Measurements from ENCODE around the gene BDKRB2.

Gene BDKRB2

DNA sequence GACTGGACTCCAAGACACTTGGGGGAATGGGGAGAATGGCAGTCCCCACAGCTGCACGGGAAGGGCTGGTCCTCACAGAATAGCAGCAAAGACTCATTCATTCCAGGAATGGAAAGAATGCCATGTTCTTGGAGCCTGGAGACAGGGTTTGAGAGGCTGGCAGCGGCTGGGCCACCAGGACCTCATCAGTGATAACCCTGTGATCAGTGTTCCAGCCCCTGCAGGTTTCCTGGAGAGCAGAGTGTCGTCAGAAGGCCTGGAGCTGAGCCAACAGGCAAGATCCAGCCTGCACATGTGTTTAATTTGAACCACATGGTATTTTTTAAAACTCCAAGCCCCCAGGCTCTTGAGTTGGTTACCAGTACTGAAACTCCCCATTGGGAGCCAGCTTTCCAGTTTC, 62.7 kb downstream of the BDKRB2 start:
- Histone ChIP-seq H3K27me3 (ENCODE audit: low read depth, low read length) (no peaks in the 10 kb centered on the region), H3K9me3 (ENCODE audit: insufficient read depth, low read length) (no peaks in the 10 kb centered on the region), H3K36me3 (replicated peaks; ENCODE audit: low read depth, low read length) (no peaks in the 10 kb centered on the region), H3K4me3 (ENCODE audit: low read length) (no peak overlapping the region), H3K4me2 (ENCODE audit: low read length) (no peak overlapping the region), H2AFZ (ENCODE audit: low read depth, low read length) (no peak overlapping the region), H3K4me1 (ENCODE audit: low read length) (no peaks in the 10 kb centered on the region), H4K20me1 (ENCODE audit: insufficient read depth, low read length) (no peaks in the 10 kb centered on the region), H3K27ac (ENCODE audit: low read length) (no peak overlapping the region), H3K9ac (ENCODE audit: low read length) (no peak overlapping the region), H3K79me2 (ENCODE audit: low read length) (no peaks in the 10 kb centered on the region)
- no peak for TF ChIP-seq EZH2phosphoT487 (IDR thresholded peaks at IDR 0.05; ENCODE audit: low read depth)
- TF ChIP-seq, protein P1, sequence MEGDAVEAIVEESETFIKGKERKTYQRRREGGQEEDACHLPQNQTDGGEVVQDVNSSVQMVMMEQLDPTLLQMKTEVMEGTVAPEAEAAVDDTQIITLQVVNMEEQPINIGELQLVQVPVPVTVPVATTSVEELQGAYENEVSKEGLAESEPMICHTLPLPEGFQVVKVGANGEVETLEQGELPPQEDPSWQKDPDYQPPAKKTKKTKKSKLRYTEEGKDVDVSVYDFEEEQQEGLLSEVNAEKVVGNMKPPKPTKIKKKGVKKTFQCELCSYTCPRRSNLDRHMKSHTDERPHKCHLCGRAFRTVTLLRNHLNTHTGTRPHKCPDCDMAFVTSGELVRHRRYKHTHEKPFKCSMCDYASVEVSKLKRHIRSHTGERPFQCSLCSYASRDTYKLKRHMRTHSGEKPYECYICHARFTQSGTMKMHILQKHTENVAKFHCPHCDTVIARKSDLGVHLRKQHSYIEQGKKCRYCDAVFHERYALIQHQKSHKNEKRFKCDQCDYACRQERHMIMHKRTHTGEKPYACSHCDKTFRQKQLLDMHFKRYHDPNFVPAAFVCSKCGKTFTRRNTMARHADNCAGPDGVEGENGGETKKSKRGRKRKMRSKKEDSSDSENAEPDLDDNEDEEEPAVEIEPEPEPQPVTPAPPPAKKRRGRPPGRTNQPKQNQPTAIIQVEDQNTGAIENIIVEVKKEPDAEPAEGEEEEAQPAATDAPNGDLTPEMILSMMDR (IDR thresholded peaks at IDR 0.05; ENCODE audit: low read depth, low read length) = no peak

DNA sequence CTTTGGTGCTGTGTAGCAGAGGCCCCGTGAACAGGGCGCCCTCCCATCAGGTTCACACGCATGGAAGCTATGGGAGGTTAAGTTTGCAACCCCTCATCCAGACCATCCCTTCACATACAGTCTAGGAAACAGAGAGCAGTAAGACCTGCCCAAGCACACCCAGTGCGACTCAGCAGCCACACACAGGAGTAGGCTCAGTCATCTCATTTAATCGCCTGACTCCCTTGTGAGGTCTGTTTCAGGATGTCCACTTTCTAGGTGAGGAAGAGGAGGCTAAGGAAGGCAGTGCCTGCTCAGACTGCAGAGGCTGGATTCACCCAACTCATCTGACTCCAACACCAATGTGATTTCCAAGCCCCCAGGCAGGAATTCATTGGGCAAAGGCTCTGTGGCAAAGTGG, 63.3 kb downstream of the BDKRB2 start:
- H3K4me3 ChIP-seq (ENCODE audit: low read length) = no peak overlapping the region
- no peaks in the 10 kb centered on the region for H3K9me3 ChIP-seq (ENCODE audit: insufficient read depth, low read length)
- no peak overlapping the region for H3K9ac ChIP-seq (ENCODE audit: low read length)
- H3K4me2 ChIP-seq (ENCODE audit: low read length) = no peak overlapping the region
- no peak overlapping the region for H2AFZ ChIP-seq (ENCODE audit: low read depth, low read length)
- no peaks in the 10 kb centered on the region for H3K4me1 ChIP-seq (ENCODE audit: low read length)
- no peak for TF ChIP-seq EZH2phosphoT487 (IDR thresholded peaks at IDR 0.05; ENCODE audit: low read depth)
- TF ChIP-seq, protein P1 (IDR thresholded peaks at IDR 0.05; ENCODE audit: low read depth, low read length) = no peak
- no peaks in the 10 kb centered on the region for H4K20me1 ChIP-seq (ENCODE audit: insufficient read depth, low read length)
- H3K36me3 ChIP-seq (replicated peaks; ENCODE audit: low read depth, low read length) = no peaks in the 10 kb centered on the region
- no peak overlapping the region for H3K27ac ChIP-seq (ENCODE audit: low read length)
- no peaks in the 10 kb centered on the region for H3K27me3 ChIP-seq (ENCODE audit: low read depth, low read length)
- no peaks in the 10 kb centered on the region for H3K79me2 ChIP-seq (ENCODE audit: low read length)

DNA sequence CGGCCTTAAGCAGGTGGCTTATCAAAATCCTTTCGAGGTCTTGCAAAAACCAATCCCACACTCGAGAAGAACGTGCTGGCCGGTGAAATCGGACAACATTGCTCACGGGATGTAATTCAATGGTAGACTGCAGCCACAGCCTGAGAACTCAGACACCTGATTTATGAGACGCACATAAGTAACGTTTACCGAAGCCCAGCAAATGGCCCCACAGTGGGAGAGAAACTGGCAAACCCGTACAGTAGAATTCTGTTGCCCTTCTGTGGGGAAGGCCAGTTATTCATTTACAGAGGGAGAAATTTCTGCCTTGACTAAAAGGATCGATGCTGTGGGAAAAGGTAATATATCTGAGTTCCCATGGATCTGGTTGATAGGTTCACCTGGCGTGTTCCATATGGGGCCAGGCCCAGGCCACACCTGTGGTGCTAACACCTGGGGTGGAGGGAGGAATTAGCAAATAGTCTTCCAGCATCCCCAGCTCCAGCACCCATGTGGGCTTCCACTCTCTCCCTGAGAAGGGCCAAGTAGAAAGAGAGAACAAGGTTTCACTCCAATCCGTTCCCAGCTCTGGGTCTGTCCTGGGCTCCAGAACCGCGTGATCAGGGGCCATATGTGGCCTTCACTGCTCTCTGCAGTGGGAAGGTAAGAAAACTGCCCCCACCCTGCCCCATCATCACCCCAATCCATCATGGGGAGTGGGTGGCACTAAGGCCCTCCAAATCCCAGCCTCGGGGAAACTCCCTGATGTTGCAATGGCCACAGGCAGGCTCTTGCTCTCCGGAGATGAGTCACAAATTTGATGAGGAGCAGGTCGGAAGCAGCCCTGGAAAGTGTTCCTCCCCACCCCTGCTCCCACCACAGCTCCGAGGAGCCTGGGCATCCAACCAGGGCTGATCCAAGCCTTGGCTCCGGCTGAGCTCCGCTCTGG, 64.1 kb downstream of the BDKRB2 start:
- Histone ChIP-seq H2AFZ (ENCODE audit: low read depth, low read length) (no peak overlapping the region), H3K27ac (ENCODE audit: low read length) (no peak overlapping the region), H3K4me3 (ENCODE audit: low read length) (no peak overlapping the region), H3K9ac (ENCODE audit: low read length) (no peak overlapping the region), H3K79me2 (ENCODE audit: low read length) (no peaks in the 10 kb centered on the region), H4K20me1 (ENCODE audit: insufficient read depth, low read length) (no peaks in the 10 kb centered on the region), H3K9me3 (ENCODE audit: insufficient read depth, low read length) (no peaks in the 10 kb centered on the region), H3K36me3 (replicated peaks; ENCODE audit: low read depth, low read length) (no peaks in the 10 kb centered on the region), H3K4me2 (ENCODE audit: low read length) (no peak overlapping the region), H3K4me1 (ENCODE audit: low read length) (no peaks in the 10 kb centered on the region), H3K27me3 (ENCODE audit: low read depth, low read length) (no peaks in the 10 kb centered on the region)
- no peak for TF ChIP-seq EZH2phosphoT487 (IDR thresholded peaks at IDR 0.05; ENCODE audit: low read depth)
- TF ChIP-seq, protein P1 (IDR thresholded peaks at IDR 0.05; ENCODE audit: low read depth, low read length) = no peak

DNA sequence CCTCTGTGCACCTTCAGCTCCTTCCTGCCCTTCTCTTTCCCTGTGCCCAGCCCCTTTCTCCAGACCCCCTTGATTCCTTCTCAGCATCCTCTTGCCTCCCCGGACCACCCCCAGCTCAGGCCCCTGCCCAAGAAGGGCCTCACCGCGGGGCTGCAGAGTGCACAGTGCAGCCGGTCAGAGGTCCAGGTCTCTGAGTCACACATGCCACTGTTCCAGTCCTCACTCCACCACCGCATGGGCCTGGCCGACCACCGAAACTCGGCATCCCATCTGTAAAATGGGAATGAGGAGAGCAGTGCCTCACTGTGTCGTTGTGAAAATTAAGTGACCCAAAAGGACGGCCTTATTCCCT, 64.7 kb downstream of the BDKRB2 start:
- Histone ChIP-seq H3K4me3 (ENCODE audit: low read length) (no peak overlapping the region), H4K20me1 (ENCODE audit: insufficient read depth, low read length) (no peaks in the 10 kb centered on the region), H3K27ac (ENCODE audit: low read length) (no peak overlapping the region), H3K4me2 (ENCODE audit: low read length) (no peak overlapping the region), H3K27me3 (ENCODE audit: low read depth, low read length) (no peaks in the 10 kb centered on the region), H3K9me3 (ENCODE audit: insufficient read depth, low read length) (no peaks in the 10 kb centered on the region), H3K4me1 (ENCODE audit: low read length) (no peaks in the 10 kb centered on the region), H3K9ac (ENCODE audit: low read length) (no peak overlapping the region), H3K79me2 (ENCODE audit: low read length) (no peaks in the 10 kb centered on the region), H3K36me3 (replicated peaks; ENCODE audit: low read depth, low read length) (no peaks in the 10 kb centered on the region), H2AFZ (ENCODE audit: low read depth, low read length) (no peak overlapping the region)
- TF ChIP-seq, protein P1 (IDR thresholded peaks at IDR 0.05; ENCODE audit: low read depth, low read length) = no peak
- no peak for TF ChIP-seq EZH2phosphoT487 (IDR thresholded peaks at IDR 0.05; ENCODE audit: low read depth)

Data from OCI-LY3 (cell line).